ENCODE data around the gene NTSR1. TPM values are rescaled to one million over a fixed set of nuclear protein-coding genes. Genes with fewer than 3 reads are reported as not detected.

The NTSR1 gene
- total and polyA plus RNA-seq, 2 of the 8 experiments (the other 6 are each of a cell fraction or from before 2014, with no cell fraction given), result 0.53 to 0.89 TPM

GRCh38 chr20:62776035-62776691 is 67.5 kb downstream of the NTSR1 start:
- Histone ChIP-seq H2BK15ac (ENCODE audit: low read length) (peak overlapping the region; percentile 19; the same call in 1 of the 2 replicates), H2BK20ac (ENCODE audit: low read length) (peak overlapping the region; percentile 55; the same call in 1 of the 2 replicates), H3K9me3 (ENCODE audit: insufficient read depth in 2 of 2, low read depth in 1 of 2, low read length in 1 of 2) (no peaks in the 10 kb centered on the region), H3K23ac (ENCODE audit: insufficient read length) (no peak overlapping the region), H2BK5ac (ENCODE audit: low read depth, low read length) (peak overlapping the region; percentile 41; the same call in 1 of the 2 replicates), H3K4me1 (replicated peaks in 1 of 4; ENCODE audit: control insufficient read depth in 3 of 4, insufficient read depth in 4 of 4, low read length in 3 of 4) (peaks cover 0 to 16% (median 3%) of the 10 kb centered on the region in 4 experiments; a peak in 3 of 7 replicates), H3K9ac (replicated peaks in 1 of 4; ENCODE audit: extremely low read depth in 1 of 4, low read depth in 3 of 4, low read length in 3 of 4) (no peak overlapping the region), H3K79me1 (ENCODE audit: low read depth, low read length) (no peaks in the 10 kb centered on the region), H4K8ac (ENCODE audit: extremely low read depth, insufficient read depth, low read length) (peak overlapping the region; percentile 66), H3K27me3 (replicated peaks in 1 of 4; ENCODE audit: control insufficient read depth in 3 of 4, extremely low read depth in 1 of 4, insufficient read depth in 3 of 4, low read length in 3 of 4) (no peaks in the 10 kb centered on the region), H4K20me1 (replicated peaks in 1 of 2; ENCODE audit: control insufficient read depth in 1 of 2, insufficient read depth in 2 of 2, low read length in 2 of 2) (no peaks in the 10 kb centered on the region), H3K23me2 (ENCODE audit: low read depth, low read length) (no peaks in the 10 kb centered on the region), H3K18ac (ENCODE audit: extremely low read depth, low read length) (peak overlapping the region; percentile 55; the same call in 1 of the 2 replicates), H3K14ac (ENCODE audit: insufficient read length) (no peak overlapping the region), H3K79me2 (ENCODE audit: control insufficient read depth in 1 of 2, insufficient read depth in 2 of 2, low read length in 2 of 2) (no peaks in the 10 kb centered on the region), H2BK12ac (ENCODE audit: low read depth, low read length) (peak overlapping the region; percentile 60; the same call in 1 of the 2 replicates), H3K36me3 (ENCODE audit: control insufficient read depth in 2 of 4, insufficient read depth in 4 of 4, low read length in 3 of 4) (no peaks in the 10 kb centered on the region), H3K4ac (replicated peaks; ENCODE audit: insufficient read length, low read depth, low read length) (peak overlapping the region; percentile 81), H2AK5ac (ENCODE audit: low read depth, low read length) (no peak overlapping the region), H4K5ac (ENCODE audit: insufficient read length, low read depth, low read length) (peak overlapping the region; percentile 39), H3K56ac (replicated peaks; ENCODE audit: insufficient read length, low read depth, low read length) (peak overlapping the region; percentile 54), H2BK120ac (replicated peaks; ENCODE audit: low read depth, low read length) (peak overlapping the region; percentile 57), H2AFZ (ENCODE audit: low read length) (no peak overlapping the region), H3K4me3 (ENCODE audit: extremely low read depth in 1 of 4, insufficient read depth in 2 of 4, low read depth in 3 of 4, low read length in 4 of 4) (no peak overlapping the region), H3K27ac (ENCODE audit: low read depth, low read length) (no peak overlapping the region; the same call in 1 of the 2 replicates), H4K91ac (replicated peaks; ENCODE audit: insufficient read length, low read length) (peak overlapping the region; percentile 92), H3K4me2 (ENCODE audit: insufficient read depth in 1 of 2, low read depth in 2 of 2, low read length in 2 of 2) (peak overlapping the region in 1 of 2 experiments; percentile 10; a peak in 1 of 4 replicates)
- POLR2A ChIA-PET (ENCODE audit: partially characterized antibody), result no interaction called here
- CTCF ChIA-PET (ENCODE audit: partially characterized antibody), result interaction anchor here (1.5 kb wide), 1 partner anchor 159 kb away, joined by 4 read pairs; no protein-coding TSS in a partner anchor
- DNase-seq (ENCODE audit: low read depth in 1 of 2, low spot score in 2 of 2) (no peak), FAIRE-seq (no peak)
- 90% methylated on average over 23 of the region's 24 CpGs; no CpG with 5 or more reads in 1 of the 2 experiments for WGBS, 2 experiments (ENCODE audit: extremely low coverage in 1 of 2, insufficient coverage in 1 of 2, insufficient read length in 1 of 2, insufficient replicate concordance in 2 of 2, low coverage in 1 of 2, low lambda C conversion rate in 2 of 2, missing lambda C conversion rate in 1 of 2)
- TF ChIP-seq CREB1 (IDR thresholded peaks at IDR 0.05) (no peak), NRF1 (IDR thresholded peaks at IDR 0.05; ENCODE audit: low read depth, low read length) (no peak), MAFK (IDR thresholded peaks at IDR 0.05; ENCODE audit: low read depth, low read length) (no peak), POLR2AphosphoS5 (IDR thresholded peaks at IDR 0.05; ENCODE audit: low read depth, low read length) (no peak), RFX5 (IDR thresholded peaks at IDR 0.05; ENCODE audit: borderline replicate concordance, low read depth, low read length) (no peak), CBX5 (IDR thresholded peaks at IDR 0.05; ENCODE audit: low read depth, low read length) (no peak), ASH2L (IDR thresholded peaks at IDR 0.05; ENCODE audit: low read length) (no peak), RBBP5 (IDR thresholded peaks at IDR 0.05; ENCODE audit: borderline replicate concordance, low read depth, low read length) (no peak), SIX5 (IDR thresholded peaks at IDR 0.05; ENCODE audit: low read depth, low read length) (no peak), SIRT6 (IDR thresholded peaks at IDR 0.05; ENCODE audit: low read length) (no peak), TEAD4 (IDR thresholded peaks at IDR 0.05; ENCODE audit: low read depth, low read length) (no peak), KDM5A (IDR thresholded peaks at IDR 0.05; ENCODE audit: low read length) (no peak), BACH1 (IDR thresholded peaks at IDR 0.05; ENCODE audit: low read length) (no peak), HDAC6 (IDR thresholded peaks at IDR 0.05; ENCODE audit: low read depth, low read length) (no peak), BRCA1 (IDR thresholded peaks at IDR 0.05; ENCODE audit: low read depth, low read length) (no peak)
